GM11168 (cell line): Measurements from ENCODE around the gene FNDC1.

Source experiments
- in situ Hi-C: fragments of 300-500 bp; cut with MboI; formaldehyde crosslinking; loops from one replicate; pipeline ENCODE4 v1.12.0; 2022; ENCODE audit warnings: low sequenced_read_pairs; ENCODE audit not compliant: unreplicated experiment

Gene FNDC1

DNA sequence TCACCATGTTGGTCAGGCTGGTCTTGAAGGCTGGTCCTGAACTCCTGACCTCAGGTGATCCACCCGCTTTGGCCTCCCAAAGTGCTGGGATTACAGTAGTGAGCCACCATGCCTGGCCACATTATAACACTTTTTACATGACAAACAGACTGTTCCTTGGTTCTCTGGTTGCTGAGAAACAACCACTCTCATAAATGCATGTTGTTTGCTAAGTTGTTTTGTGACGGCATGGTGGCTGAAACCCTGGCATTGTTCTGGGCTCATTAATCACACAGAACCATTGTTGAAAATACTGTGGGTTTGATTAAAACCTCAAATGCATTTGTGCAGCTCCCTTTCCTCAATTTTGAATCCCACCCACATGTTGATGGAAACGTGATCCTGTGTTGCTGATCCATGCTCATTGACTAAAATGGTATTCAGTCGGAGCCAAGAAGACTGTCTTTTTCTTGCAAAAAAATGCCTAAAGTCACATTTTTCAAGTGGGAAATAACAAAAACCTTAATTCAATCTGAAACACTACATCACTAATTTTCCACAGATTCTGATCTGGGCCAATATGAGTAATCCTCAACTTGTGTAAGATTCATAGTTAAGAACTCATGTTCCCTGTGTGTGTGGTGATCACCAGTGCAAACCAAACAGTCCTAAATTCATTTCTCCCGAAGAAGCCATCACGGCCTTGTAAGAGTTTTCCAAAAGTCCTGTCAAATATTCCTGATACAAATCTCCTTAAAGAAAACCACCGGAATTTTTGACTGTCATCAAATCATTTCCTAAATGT lies 132.8 kb downstream of the FNDC1 start:
- in situ Hi-C loops, result no loop called here

DNA sequence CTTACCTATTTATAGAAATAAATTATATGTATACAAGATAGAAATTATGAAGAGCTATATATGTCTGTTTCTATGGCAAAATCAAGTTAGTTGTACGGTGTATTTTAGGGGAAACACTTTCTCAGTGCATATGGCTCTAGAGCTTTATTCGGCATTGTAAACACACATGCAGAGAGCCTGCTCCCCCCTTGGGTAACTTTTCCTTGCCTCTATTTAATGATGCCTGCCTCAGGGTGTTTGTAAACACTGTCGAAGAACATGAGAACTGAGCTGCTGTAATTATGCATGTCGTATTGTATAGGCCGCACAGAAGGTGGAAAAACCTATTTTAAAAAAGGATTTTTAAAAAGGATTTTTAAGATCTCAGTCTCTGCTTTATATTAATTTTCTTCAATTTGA lies 133.4 kb downstream of the FNDC1 start:
- in situ Hi-C loops, result no loop called here

DNA sequence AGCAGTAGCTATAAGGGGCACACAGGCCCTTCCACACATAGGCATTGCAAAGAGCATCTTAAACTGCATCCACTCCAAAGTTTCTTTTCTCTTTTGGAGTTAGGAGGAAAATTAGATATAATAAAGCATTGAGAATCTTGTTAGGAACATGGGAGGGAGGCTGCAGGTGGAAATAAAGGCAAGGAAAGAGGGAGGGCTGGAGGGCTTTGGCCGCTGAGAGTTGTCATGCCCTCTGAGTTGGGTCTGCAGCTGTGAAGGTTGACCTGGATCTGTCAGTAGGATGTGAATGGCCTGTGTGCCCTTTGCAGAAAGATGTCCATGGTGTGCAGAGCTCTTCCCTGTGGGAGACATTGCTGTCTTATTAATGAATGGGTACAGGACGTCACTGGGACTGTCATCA lies 134.0 kb downstream of the FNDC1 start:
- in situ Hi-C loops, result no loop called here

DNA sequence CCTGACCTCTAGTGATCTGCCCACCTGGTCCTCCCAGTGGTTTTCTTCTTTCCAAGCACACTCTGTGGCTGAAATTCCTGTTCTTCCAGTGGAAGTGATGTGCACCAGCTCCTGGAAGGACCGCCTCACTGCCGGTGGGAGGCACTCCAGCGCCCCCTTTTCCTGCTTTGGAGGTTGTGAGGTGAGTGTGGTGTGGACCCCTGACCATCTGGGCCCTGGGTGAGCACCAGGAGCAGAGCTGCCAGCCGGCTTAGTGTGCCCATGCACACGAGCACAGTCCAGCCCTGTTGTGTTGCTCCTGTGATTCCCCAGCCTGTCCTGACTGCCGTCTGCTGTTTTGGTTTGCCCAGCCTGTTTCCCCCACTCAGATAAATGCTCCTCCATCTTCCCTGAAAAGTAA lies 134.6 kb downstream of the FNDC1 start:
- in situ Hi-C loops, result no loop called here

DNA sequence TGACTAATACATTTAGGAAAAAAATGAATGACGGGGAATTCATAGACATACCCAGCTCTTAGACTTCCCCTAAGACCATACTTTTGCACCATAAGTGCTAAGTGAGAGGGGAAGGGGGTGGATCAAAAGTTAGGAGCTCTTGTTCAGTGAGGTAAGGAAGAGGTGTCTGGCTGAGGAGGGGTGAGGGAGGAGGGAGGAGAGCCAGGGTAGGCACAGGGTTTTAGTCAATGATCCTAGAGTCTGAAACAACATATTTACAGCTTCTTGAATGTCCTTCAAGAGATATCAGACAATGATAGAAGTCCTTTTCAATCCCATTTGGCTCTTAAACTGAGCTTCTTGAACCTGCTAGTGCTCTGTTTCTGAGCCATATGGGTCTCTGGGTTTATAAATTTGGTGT lies 135.4 kb downstream of the FNDC1 start:
- in situ Hi-C loops, result no loop called here

DNA sequence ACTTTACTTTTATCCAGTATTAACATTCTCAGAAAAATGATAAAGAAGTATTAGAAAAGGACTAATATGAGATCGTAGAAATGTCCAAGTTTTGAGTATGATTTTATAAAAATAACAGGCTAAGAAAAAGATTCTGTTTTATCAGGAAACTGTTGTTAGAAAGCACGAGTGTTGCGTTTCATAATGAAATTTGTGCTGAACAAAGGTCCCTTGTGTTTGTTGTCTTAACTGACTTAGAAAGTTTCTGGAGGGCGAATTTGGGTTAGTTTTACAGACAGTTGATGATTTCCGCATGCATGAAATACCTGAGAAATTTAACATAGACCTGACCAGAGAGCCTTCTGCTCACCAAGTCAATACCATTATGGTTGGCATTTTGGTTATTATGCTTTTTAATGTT lies 136.0 kb downstream of the FNDC1 start:
- in situ Hi-C loops, result no loop called here

DNA sequence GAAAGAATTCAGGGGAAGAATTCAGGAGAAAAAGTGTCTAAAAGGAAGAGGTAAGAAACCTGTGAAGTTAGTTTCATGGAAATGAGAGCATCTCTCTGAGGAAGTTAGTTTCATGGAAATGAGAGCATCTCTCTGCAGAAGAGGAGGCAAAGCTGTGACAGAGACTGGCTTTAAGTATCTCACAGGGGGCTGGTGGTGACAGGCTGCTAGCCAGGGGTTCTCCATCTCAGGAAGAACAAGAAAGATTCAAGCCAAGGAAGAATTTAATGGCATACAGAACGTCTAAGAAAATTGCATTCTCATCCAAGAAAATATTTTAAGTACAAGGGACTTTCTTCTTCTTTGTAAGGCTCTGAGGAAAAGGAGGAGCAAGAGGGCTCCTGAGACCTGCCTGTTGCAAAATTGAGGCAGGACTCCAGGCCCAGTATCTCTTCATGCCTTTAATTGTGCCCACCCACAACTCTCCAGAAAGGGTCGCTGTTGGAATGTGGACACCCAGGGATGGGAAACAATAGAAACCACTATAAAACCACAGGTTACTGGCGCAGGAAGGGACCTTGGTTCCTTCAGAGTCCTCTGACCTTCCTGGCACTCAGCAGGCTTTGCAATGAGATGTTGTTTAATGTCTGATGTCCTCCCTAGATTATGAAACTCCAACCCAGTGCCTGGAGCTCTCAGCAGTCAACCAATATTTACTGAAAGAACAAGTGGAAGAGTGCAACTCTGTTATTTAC lies 136.8 kb downstream of the FNDC1 start:
- in situ Hi-C loops, result no loop called here

DNA sequence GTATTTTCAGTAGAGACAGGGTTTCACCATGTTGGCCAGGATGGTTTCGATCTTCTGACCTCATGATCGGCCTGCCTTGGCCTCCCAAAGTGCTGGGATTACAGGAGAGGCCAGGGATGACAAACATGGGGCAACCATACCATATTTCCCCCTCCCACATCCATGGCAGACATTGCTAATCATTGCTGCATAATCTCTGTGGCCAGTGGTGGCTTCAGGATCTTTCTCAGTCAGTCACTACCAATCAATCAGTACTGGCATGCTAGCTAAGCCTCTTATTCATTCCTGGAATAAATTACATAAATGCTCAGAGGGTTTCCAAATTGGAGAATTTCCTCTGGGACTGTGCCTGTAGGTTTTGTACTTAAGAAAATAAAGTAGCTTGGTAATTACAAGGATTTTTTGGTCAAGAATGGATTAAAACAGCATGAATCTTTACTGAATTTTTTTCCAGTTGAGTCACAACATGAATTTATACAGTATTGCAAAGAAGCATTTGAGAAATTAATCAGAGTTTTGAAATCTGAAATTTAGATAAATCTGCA lies 138.1 kb downstream of the FNDC1 start:
- in situ Hi-C loops, result no loop called here

DNA sequence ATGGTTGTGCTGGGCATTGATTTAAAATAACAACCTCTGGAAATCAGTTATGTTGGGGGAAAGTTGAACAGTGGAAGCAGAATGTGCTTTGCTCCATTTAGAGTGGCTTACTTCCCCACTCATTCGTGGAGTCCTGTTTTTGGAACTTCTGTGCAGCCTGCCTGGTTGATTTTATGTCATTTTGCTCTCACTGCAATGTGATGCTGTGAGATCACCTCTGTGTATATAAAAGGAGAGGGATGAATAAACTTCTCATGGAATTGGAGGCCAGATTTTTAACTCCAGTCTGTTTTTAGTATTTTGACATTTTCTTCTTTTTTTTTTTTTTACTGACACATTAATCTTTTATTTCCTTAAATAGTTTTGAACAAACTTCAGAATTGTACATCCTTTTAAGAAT lies 139.0 kb downstream of the FNDC1 start:
- in situ Hi-C loops, result no loop called here

DNA sequence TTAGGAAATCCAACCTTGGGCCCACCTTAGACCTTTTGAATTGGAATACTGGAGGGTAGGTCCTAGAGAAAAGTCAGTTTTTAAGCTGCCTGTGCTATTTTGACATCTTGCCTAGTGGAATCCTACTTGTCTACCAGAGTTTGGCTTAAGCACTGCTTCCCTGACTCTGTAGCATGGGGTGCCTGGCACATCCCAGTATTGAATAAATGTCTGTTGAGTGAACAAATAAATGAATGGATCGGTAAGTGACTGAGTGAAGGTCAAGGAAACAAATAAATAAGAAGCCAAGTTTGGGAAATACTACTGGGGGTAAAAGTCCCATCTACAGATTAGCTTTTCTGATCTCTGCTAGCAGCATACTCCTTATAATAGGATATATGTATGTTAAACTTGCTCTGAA lies 140.5 kb downstream of the FNDC1 start:
- in situ Hi-C loops, result no loop called here

DNA sequence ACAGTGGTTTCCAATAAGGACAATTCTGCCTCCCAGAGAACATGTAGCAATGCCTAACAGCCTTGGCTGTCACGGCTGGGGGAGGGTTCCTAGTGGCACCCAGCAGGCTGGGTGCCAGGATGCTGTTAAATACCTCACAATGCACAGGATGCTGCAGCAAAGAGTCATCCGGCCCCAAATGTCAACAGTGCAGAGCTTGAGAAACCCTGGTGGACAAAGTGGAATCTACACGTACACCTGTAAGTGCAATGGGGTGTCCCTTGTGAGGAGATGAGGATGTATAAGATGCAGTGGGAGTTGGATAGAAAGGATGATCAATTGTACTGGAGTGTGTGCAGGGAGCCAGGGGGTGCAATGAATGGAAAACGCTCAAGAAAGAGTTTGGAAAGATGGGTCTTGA lies 142.4 kb downstream of the FNDC1 start:
- in situ Hi-C loops, result no loop called here

DNA sequence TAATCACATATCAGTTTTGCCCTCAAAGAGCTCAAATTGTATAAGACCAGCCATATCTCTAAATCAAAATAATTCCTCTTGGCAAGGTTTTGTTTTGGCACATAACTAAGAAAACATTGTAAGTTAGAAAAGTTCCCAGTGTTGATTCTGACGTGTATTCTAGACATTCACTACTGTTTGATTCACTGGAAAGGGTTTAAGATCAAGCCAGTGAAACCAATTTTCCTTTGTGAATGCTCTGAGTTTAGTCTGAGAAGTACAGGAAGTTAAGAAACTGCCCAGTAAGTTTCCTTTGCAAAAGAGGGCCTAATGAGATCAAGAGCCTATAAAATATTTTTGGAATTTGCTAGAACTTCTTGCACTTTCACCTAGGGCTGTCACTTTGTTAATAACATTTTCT lies 143.0 kb downstream of the FNDC1 start:
- in situ Hi-C loops, result no loop called here

DNA sequence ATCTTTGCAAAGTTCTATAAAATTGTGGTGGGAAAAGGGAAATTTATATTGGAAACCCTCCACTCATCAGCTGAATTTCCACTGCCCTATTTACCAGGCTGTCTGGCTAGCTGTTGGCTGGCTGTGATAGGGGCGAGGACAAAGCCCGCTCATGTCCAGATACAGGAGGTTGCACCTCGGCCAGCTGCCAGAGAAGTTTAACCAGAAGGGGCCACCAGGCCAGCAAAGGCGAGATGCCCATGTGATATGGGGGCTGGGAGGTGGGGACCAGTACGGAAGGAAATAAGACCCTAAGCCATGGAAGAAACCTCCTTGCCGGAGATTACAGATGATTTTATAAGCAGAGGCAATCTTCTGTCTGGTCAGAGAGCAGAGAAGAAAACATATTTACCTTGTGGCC lies 143.8 kb downstream of the FNDC1 start:
- in situ Hi-C loops, result no loop called here

DNA sequence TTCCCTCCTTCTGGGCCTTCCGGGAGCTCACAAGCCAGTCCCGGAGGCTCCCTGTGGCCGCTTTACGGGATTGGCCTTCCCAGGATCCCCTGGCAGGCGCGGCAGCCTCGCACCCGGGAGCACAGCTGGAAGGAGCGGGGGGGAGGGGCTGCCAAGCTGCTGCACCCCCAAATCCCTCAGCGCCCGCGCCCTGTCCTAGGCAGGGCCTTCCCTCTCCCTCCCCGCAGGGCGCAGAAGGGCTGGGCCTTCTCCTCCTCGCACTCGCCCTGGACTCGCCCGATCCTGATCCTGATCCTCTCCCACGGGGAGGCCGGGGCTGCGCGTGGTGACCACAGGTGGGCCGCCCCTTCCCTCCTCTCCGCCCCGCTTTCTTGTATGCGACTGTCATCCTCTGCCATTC lies 146.4 kb downstream of the FNDC1 start:
- in situ Hi-C loops, result no loop called here

DNA sequence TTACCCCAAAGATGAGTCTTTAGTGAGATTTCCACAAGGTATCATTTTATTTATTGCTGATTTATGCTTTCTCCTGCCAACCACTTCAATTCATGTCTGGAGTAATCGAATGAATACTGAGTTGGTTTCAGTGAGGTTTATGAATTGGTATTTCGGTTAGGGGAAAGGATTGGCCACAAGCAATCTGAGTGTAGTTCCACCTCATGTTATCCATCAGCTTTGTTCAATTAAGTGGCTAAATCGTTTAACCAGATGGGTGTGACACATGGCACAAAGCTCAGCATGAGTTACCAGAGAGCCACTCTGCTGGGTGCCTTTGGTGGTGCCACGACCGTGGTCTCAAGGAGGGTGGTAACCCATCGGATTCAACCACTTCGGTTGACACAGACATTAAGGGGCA lies 148.2 kb downstream of the FNDC1 start:
- in situ Hi-C loops, result no loop called here

DNA sequence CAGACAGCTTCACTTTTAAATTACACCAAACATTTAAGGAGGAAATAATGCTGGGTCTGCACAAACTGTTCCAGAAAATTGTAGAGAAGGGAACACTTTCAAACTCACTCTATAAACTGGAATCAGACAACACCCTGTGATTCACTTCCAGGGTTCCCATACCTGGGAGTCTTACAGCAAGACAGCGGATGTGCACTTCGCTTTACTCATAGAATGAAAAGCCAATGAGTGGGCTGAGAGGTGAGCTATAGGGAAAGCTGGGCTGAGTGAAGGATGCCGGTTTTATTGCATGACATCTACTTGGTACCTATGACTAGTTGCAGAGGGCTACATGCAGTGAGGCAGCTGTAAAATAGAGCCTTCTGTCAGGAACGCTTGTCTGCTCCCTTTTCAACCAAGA lies 152.1 kb downstream of the FNDC1 start:
- in situ Hi-C loops, result no loop called here
